ENCODE data around the gene REPS2. TPM values are rescaled to one million over a fixed set of nuclear protein-coding genes. Genes with fewer than 3 reads are reported as not detected.

REPS2 gene
- total RNA-seq, 2 experiments from 2014 or later = not detected

DNA sequence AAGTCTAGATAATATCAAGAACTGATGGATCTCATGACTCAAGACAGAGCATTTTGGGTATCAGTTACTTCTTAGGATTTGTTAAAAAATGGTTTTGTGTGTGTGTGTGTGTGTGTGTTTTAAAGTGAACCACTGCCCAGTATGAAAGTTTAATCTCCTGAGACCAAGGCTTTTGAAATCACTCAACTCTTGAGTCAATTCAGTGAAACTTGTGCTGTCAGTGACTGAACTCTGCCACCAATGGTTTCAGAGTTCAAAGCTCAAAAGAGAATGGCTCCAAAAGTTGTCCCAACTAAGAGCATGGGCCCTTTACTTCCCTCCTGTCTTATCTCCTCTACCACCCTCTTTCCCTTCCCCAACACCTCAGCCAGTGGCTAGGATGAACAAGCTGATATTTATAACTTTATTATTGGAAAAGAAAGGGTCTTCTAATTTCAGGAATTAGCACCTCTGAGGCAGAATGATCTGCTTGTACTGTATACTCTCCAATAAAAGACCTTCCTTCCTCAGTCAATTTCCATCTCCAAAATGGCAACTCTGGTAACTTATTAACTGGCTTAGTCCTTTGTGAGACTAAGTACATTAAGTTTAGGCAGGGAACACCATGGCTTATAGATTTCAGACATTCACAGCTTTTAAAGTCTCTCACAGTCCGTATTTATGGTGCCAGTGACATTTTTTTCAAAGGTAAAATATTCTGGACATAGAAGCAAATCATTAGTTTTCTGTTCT, 152.2 kb downstream of the REPS2 start:
- H3K36me3 Mint-ChIP-seq (ENCODE audit: low read depth) = no peaks in the 10 kb centered on the region
- no peak overlapping the region for H3K4me3 Mint-ChIP-seq
- ChIA-PET CTCF (no interaction called here), POLR2A (no interaction called here)
- no peaks in the 10 kb centered on the region for H3K9me3 Mint-ChIP-seq
- no peaks in the 10 kb centered on the region for H3K4me1 Mint-ChIP-seq
- H3K27ac Mint-ChIP-seq = no peak overlapping the region
- no peak for DNase-seq
- no peaks in the 10 kb centered on the region for H3K27me3 Mint-ChIP-seq

DNA sequence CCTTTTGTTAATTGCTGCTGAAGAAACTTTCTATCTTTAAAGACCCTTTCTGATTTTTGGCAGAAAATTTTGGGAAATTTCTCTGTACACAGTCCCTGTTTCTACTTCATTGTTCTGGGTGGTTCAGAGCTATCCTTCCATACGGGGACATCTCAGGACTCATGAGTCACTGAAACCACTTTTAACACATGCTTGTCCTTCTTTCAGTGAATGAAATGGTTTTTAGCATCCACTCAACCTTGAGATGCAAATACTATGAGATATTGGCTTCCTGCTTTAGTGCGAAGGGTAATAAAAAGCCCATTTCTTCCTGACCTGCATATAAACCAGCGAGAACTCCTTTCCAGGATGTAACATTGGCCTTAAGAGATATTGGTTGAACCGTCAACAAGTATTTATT, 158.0 kb downstream of the REPS2 start:
- CTCF ChIA-PET = interaction anchor here (0.7 kb wide), 1 partner anchor 818 kb away, joined by 5 read pairs; no protein-coding TSS in a partner anchor
- H3K4me3 Mint-ChIP-seq = no peak overlapping the region
- H3K27ac Mint-ChIP-seq = no peak overlapping the region
- POLR2A ChIA-PET = no interaction called here
- DNase-seq = no peak
- H3K9me3 Mint-ChIP-seq = no peaks in the 10 kb centered on the region
- H3K4me1 Mint-ChIP-seq = no peaks in the 10 kb centered on the region
- no peaks in the 10 kb centered on the region for H3K27me3 Mint-ChIP-seq
- no peaks in the 10 kb centered on the region for H3K36me3 Mint-ChIP-seq (ENCODE audit: low read depth)

DNA sequence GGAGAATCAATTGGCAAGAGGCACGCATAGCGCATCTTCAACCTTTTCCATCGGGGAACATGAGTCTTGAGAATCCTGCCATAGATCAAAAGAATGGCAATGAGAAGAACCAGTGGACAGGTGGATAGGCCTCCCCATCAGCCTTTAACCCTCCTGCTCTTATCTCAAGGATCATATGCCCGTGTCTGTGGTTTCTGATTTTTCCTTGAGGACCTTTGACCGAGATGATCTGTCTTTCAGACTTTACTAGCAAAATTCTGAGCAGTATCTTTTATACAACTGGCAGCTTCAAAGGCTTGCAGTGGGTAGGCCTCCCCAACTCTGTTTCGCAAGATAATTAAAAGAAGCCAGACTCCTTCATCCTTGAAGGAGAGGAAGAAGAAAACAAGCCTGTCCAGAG, 174.4 kb downstream of the REPS2 start:
- no peak for DNase-seq
- H3K27ac Mint-ChIP-seq = no peak overlapping the region
- POLR2A ChIA-PET = interaction anchor here (0.6 kb wide), 1 partner anchor 255 kb away, joined by 5 read pairs; no protein-coding TSS in a partner anchor
- H3K36me3 Mint-ChIP-seq (ENCODE audit: low read depth) = no peaks in the 10 kb centered on the region
- H3K4me3 Mint-ChIP-seq = no peak overlapping the region
- H3K4me1 Mint-ChIP-seq = no peaks in the 10 kb centered on the region
- H3K9me3 Mint-ChIP-seq = no peaks in the 10 kb centered on the region
- H3K27me3 Mint-ChIP-seq = no peaks in the 10 kb centered on the region
- CTCF ChIA-PET = interaction anchor here (0.7 kb wide), 2 partner anchors 10 to 1625 kb away, joined by 3 to 4 read pairs; no protein-coding TSS in a partner anchor

DNA sequence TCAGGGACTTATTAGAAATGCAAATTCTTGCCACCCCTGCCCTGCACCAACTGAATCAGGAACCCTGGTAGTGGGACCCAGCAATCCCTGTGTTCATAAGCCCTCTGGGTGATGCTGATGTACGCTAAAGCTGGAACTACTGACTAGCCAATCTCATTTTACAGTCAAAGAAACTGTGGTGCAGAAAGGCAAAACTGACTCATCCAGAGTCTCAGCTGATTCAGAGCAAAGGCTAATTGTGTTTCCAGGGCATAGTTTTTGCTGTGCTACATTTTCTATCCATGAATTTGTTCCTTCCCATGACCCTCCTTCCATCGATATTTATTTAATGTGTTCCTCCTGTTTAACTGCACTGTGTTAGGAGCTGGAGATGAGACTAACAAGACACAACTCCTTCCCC, 207.5 kb downstream of the REPS2 start:
- Mint-ChIP-seq H3K4me1 (no peaks in the 10 kb centered on the region), H3K36me3 (ENCODE audit: low read depth) (no peaks in the 10 kb centered on the region), H3K27ac (no peak overlapping the region), H3K27me3 (peaks cover 4% of the 10 kb centered on the region), H3K4me3 (no peak overlapping the region), H3K9me3 (no peaks in the 10 kb centered on the region)
- POLR2A ChIA-PET = no interaction called here
- no peak for DNase-seq
- CTCF ChIA-PET = no interaction called here

DNA sequence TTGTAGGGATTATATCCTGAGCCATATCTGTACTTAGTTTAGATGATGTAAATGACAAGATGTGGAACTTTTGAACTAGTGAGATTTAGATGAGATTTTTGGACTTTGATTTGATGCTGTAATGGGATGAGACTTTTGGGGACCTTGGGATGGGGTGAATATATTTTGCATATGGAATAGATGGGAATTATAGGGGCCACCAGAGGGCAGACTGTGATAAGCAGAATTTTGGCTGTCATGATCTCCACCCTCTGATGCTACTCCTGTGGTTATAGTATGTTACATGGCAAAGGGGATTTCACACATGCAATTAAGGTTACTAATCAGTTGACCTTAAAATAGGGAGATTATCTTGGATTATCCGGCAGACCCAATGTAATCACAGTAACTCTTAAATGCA, 214.5 kb downstream of the REPS2 start:
- Mint-ChIP-seq H3K36me3 (ENCODE audit: low read depth) (no peaks in the 10 kb centered on the region), H3K27me3 (peaks cover 4% of the 10 kb centered on the region), H3K27ac (no peak overlapping the region), H3K4me3 (no peak overlapping the region), H3K9me3 (no peaks in the 10 kb centered on the region), H3K4me1 (no peaks in the 10 kb centered on the region)
- POLR2A ChIA-PET = no interaction called here
- CTCF ChIA-PET = interaction anchor here (1.0 kb wide), 1 partner anchor 13 kb away, joined by 5 read pairs; no protein-coding TSS in a partner anchor
- DNase-seq = no peak

DNA sequence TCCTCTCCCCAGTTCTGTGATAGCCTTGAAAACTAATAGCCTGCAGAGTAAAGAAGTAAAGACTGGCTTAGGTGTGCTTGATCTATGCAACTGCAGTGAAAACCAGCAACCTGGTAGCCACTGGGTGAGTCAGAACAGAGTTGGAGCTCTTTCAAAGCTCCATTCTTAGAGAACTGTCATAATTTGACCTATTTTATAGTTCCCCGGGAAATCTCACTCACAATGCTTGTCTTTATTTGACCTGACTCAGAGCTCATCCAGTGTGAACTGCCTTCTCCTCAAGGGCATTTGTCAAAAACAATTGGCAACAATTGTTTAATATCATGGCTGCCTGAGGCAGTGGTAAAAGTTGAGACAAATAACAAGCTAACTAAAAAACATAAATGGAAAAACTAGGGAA, 215.5 kb downstream of the REPS2 start:
- Mint-ChIP-seq H3K27ac (no peak overlapping the region), H3K27me3 (peaks cover 4% of the 10 kb centered on the region), H3K36me3 (ENCODE audit: low read depth) (no peaks in the 10 kb centered on the region), H3K4me1 (no peaks in the 10 kb centered on the region), H3K4me3 (no peak overlapping the region), H3K9me3 (no peaks in the 10 kb centered on the region)
- DNase-seq = no peak
- POLR2A ChIA-PET = no interaction called here
- CTCF ChIA-PET = no interaction called here

DNA sequence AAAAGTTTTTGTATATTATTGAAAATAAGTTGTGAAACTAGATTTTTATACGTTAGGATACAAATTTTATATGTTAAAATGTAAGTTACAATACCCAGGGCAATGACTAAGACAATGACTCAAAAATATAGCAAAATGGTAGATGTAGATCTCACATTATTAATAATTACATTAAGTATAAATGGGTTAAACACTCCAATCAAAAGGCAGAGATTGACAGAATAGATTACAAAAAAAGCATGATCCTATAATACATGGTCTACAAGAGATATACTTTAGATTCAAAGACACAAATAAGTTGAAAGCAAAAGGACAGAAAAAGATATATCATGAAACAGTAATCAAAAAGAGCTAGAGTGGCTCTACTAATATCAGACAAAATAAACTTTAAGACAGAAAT, 217.6 kb downstream of the REPS2 start:
- H3K27ac Mint-ChIP-seq = no peak overlapping the region
- DNase-seq = no peak
- H3K27me3 Mint-ChIP-seq = peaks cover 4% of the 10 kb centered on the region
- ChIA-PET CTCF (no interaction called here), POLR2A (no interaction called here)
- no peak overlapping the region for H3K4me3 Mint-ChIP-seq
- H3K9me3 Mint-ChIP-seq = no peaks in the 10 kb centered on the region
- no peaks in the 10 kb centered on the region for H3K36me3 Mint-ChIP-seq (ENCODE audit: low read depth)
- H3K4me1 Mint-ChIP-seq = no peaks in the 10 kb centered on the region

DNA sequence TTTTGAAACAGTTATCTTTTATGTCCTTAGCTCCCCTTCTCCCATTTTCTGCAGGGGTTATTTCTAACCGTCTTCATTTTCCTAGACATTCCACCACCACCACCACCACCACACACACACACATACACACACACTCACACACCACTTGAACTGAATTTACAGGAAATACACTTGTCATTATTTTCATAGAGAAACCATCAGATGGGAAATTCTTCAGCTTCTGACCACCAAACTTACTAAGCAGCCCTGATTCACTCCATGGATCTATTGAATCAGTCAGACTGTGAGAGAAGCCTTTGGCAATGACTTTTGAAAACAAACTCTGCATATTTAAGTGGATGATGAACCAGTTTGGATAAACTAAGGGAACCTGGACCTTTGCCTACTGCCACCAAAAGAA, 218.5 kb downstream of the REPS2 start:
- H3K4me3 Mint-ChIP-seq = no peak overlapping the region
- no peaks in the 10 kb centered on the region for H3K4me1 Mint-ChIP-seq
- CTCF ChIA-PET = no interaction called here
- no peaks in the 10 kb centered on the region for H3K36me3 Mint-ChIP-seq (ENCODE audit: low read depth)
- H3K27me3 Mint-ChIP-seq = peaks cover 4% of the 10 kb centered on the region
- POLR2A ChIA-PET = no interaction called here
- H3K27ac Mint-ChIP-seq = no peak overlapping the region
- no peak for DNase-seq
- H3K9me3 Mint-ChIP-seq = no peaks in the 10 kb centered on the region

DNA sequence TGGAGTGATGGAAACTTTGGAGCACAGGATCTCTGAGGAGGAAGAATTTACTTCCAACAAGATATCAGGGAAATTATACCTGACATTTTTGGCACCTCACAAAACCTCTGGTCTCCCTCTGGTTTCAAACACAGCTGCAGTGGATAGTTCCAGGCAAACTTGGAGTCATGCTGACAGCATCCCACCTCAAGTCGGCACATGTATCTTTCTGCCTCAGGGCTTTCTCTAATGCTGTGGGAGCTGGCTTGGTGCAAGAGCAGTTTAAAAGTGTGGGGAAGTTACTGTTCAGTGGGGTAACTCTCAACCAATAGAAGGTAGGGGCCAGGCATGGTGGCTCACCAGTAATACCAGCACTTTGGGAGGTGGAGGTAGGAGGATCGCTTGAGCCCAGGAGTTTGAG, 221.5 kb downstream of the REPS2 start:
- Mint-ChIP-seq H3K27ac (no peak overlapping the region), H3K4me3 (no peak overlapping the region), H3K9me3 (no peaks in the 10 kb centered on the region), H3K36me3 (ENCODE audit: low read depth) (no peaks in the 10 kb centered on the region), H3K4me1 (no peaks in the 10 kb centered on the region), H3K27me3 (peaks cover 1% of the 10 kb centered on the region)
- no peak for DNase-seq
- ChIA-PET CTCF (no interaction called here), POLR2A (no interaction called here)

DNA sequence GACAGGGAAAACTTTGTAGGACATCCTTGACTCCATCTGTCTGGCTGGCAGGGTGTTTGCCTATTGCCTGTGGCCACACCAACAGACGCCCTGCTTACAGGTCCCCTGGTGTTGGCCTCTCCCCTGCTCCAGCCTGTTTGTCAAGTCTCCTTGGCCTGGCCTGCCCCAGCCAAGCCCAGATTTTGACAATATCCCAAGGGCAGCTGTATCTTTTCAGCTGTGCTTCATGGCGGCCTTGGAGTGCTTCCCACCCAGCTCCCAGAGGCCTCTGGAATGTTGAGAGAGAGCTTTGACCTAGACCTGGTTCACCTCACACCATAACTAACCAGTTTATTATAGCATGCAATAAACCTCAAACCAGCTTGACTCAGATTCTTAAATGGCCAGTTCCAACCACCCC, 224.5 kb downstream of the REPS2 start:
- Mint-ChIP-seq H3K27me3 (no peaks in the 10 kb centered on the region), H3K4me3 (no peak overlapping the region), H3K27ac (no peak overlapping the region), H3K36me3 (ENCODE audit: low read depth) (no peaks in the 10 kb centered on the region), H3K4me1 (no peaks in the 10 kb centered on the region), H3K9me3 (no peaks in the 10 kb centered on the region)
- ChIA-PET POLR2A (no interaction called here), CTCF (no interaction called here)
- DNase-seq = no peak

DNA sequence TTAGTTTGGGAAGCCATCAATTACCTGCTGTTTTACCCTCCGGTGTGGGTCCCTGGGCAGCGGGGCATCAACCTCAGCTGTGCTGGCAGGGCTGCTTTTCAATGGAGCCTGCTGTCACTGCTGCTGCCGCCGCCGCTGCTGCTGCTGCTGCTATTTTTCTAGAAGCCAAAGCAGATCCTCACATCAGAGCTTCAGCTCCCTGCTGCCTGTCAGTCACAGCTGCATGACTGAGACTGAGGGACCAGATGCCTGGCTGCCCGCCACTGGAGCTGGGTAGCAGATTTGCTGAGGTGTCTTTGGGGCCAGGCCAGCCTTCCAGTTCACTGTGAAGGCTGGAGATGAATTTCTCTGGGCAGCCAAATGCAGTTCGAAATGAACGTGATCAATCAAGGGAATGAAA, 228.2 kb downstream of the REPS2 start:
- Mint-ChIP-seq H3K4me1 (no peaks in the 10 kb centered on the region), H3K9me3 (no peaks in the 10 kb centered on the region)
- CTCF ChIA-PET = no interaction called here

DNA sequence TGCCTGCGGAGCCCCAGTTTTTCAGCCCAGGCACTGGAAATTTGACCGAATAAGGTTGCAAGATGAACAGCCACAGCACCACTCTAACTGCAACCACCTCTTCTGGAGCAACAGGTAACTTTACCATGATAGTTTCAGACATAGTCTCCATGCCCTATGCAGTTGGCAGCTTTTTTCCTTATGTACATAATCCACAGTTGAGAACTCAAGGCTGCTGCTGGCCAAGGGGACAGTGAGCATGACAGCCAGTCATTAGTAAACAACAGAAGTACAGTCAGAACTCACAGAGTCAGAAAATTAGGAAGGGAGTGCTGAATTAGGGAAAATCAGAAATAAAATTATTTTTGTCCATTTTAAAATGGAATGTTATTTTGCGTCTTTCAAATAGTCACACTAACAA, 235.9 kb downstream of the REPS2 start:
- peaks cover 3% of the 10 kb centered on the region for H3K27me3 Mint-ChIP-seq
- no peaks in the 10 kb centered on the region for H3K36me3 Mint-ChIP-seq (ENCODE audit: low read depth)
- DNase-seq = no peak
- CTCF ChIA-PET = no interaction called here
- no peak overlapping the region for H3K27ac Mint-ChIP-seq
- no peak overlapping the region for H3K4me3 Mint-ChIP-seq
- POLR2A ChIA-PET = no interaction called here
- no peaks in the 10 kb centered on the region for H3K9me3 Mint-ChIP-seq
- H3K4me1 Mint-ChIP-seq = no peaks in the 10 kb centered on the region

More for the DNA sequence above, 228.2 kb downstream of the REPS2 start:
- DNase-seq = no peak
- no peaks in the 10 kb centered on the region for H3K27me3 Mint-ChIP-seq
- POLR2A ChIA-PET = no interaction called here
- no peak overlapping the region for H3K27ac Mint-ChIP-seq
- H3K36me3 Mint-ChIP-seq (ENCODE audit: low read depth) = no peaks in the 10 kb centered on the region
- H3K4me3 Mint-ChIP-seq = no peak overlapping the region

DNA sequence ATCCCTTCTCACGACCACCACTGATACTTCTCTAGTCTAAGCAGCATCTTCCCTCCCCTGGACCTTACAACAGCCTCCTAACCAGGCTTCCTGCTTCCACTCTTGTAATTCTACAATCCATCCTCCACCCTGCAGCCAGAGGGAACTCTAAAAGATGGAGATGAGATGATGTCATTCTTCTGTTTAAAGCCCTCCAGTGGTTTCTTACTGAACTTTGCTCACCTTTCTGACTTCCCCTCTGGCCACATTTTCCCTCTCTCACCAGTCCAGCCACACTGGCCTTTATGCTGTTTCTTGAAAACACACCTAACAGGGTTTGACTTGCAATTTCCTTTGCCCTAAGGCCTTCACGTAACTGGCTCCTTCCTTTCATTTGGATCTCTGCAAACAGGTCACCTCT, 237.1 kb downstream of the REPS2 start:
- Mint-ChIP-seq H3K36me3 (ENCODE audit: low read depth) (no peaks in the 10 kb centered on the region), H3K9me3 (no peaks in the 10 kb centered on the region), H3K27ac (no peak overlapping the region), H3K4me3 (no peak overlapping the region), H3K27me3 (peaks cover 3% of the 10 kb centered on the region), H3K4me1 (no peaks in the 10 kb centered on the region)
- CTCF ChIA-PET = no interaction called here
- no peak for DNase-seq
- POLR2A ChIA-PET = no interaction called here

DNA sequence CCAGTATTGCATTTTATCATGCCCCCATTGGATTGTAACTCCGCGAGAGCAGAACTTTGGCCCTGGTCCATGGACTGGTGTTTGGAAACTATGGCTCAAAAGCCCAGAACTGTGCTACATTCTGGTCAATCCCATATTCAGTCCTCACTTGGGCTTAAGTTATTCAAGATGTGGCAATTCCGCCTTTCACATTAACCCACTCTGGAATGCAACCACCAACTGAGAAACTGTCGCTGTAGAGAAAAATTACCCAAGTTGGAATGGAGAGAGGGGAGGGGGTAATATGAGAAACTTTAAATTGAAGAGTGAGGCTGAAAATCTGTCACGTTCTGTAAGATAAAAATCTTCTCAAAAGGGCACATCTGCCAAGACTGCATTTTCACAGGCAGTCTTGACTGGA, 239.0 kb downstream of the REPS2 start:
- Mint-ChIP-seq H3K4me1 (no peaks in the 10 kb centered on the region), H3K4me3 (no peak overlapping the region), H3K27ac (no peak overlapping the region), H3K9me3 (no peaks in the 10 kb centered on the region), H3K36me3 (ENCODE audit: low read depth) (no peaks in the 10 kb centered on the region), H3K27me3 (peaks cover 3% of the 10 kb centered on the region)
- CTCF ChIA-PET = no interaction called here
- no peak for DNase-seq
- POLR2A ChIA-PET = no interaction called here
